Breast epithelium (tissue), 4 donors: ENCODE measurements around the gene PTPRM. TPM values are rescaled to one million over a fixed set of nuclear protein-coding genes. Genes with fewer than 3 reads are reported as not detected.

Source experiments
- DNase-seq, 2 donors: peaks; one replicate each; pipeline ENCODE4 v3.0.0-alpha.2; 2019; ENCODE audit warnings: low spot score in 2 of 2
- H3K27ac ChIP-seq, 2 donors: fragments of 200-600 bp; sonication (generic) in 1 of 2; one replicate each; pipeline ENCODE4 v1.5.1; 2016 to 2019; ENCODE audit warnings: mild to moderate bottlenecking in 1 of 2
- H3K27me3 ChIP-seq, 2 donors: fragments of 200-600 bp; sonication (generic) in 1 of 2; one replicate each; pipeline versions ENCODE4 v1.5.1 to v1.6.0; 2017 to 2019; ENCODE audit warnings: control low read depth in 1 of 2, mild to moderate bottlenecking in 1 of 2
- H3K36me3 ChIP-seq: fragments of 200-600 bp; one replicate; pipeline ENCODE4 v1.5.1; 2019
- H3K4me1 ChIP-seq, 2 donors: fragments of 200-600 bp; sonication (generic); one replicate each; pipeline ENCODE4 v1.5.1; 2016 to 2019; ENCODE audit warnings: control low read depth in 1 of 2
- H3K4me3 ChIP-seq, 3 donors: fragments of 200-600 bp; sonication (generic); 1 replicate in 2 of 3; 2 replicates in 1 of 3; pipeline ENCODE4 v1.5.1; 2016 to 2019; ENCODE audit warnings: mild to moderate bottlenecking in 3 of 3, moderate library complexity in 2 of 3
- H3K9me3 ChIP-seq, 2 donors: fragments of 200-600 bp; sonication (generic) in 1 of 2; one replicate each; pipeline ENCODE4 v1.5.1; 2016 to 2019; ENCODE audit warnings: control low read depth in 1 of 2
- POLR2A ChIP-seq: fragments of 450-650 bp; IDR thresholded peaks from one replicate; pipeline ENCODE4 v1.6.1; 2016; ENCODE audit warnings: antibody characterized with exemption, mild to moderate bottlenecking, moderate library complexity
- POLR2AphosphoS5 ChIP-seq, 3 donors: sonication (generic); formaldehyde crosslinking; IDR thresholded peaks; one replicate each; pipeline ENCODE4 v1.6.1; 2017; ENCODE audit warnings: antibody characterized with exemption in 3 of 3
- intact Hi-C: fragments of 100-400 bp; cut with DNase I; formaldehyde crosslinking; loops from one replicate; pipeline ENCODE4 v1.15.1; 2023; ENCODE audit warnings: low total_unique reads
- total RNA-seq, 3 donors: library from RNA; depleted of rRNA; stranded (reverse); fragments of >200 nt; gene quantifications; one replicate each; pipeline ENCODE4 v1.1.0, GENCODE V29; 2016
- TF ChIP-seq, protein P1 (sequence below), 3 donors: fragments of 450-650 bp; IDR thresholded peaks; one replicate each; pipeline ENCODE4 v1.5.1; 2016 to 2017; ENCODE audit warnings: antibody characterized with exemption in 3 of 3, mild to moderate bottlenecking in 3 of 3, moderate library complexity in 3 of 3

Gene PTPRM
- total RNA-seq, 3 donors from 2014 or later: 41.7 to 181 (median 140) TPM

- no peak overlapping the region for H3K4me3 ChIP-seq
- H3K27me3 ChIP-seq: no peaks in the 10 kb centered on the region
- intact Hi-C loops: no loop called here
- TF ChIP-seq POLR2A (no peak), POLR2AphosphoS5 (IDR thresholded peaks at IDR 0.05) (no peak)
- TF ChIP-seq, protein P1, sequence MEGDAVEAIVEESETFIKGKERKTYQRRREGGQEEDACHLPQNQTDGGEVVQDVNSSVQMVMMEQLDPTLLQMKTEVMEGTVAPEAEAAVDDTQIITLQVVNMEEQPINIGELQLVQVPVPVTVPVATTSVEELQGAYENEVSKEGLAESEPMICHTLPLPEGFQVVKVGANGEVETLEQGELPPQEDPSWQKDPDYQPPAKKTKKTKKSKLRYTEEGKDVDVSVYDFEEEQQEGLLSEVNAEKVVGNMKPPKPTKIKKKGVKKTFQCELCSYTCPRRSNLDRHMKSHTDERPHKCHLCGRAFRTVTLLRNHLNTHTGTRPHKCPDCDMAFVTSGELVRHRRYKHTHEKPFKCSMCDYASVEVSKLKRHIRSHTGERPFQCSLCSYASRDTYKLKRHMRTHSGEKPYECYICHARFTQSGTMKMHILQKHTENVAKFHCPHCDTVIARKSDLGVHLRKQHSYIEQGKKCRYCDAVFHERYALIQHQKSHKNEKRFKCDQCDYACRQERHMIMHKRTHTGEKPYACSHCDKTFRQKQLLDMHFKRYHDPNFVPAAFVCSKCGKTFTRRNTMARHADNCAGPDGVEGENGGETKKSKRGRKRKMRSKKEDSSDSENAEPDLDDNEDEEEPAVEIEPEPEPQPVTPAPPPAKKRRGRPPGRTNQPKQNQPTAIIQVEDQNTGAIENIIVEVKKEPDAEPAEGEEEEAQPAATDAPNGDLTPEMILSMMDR (IDR thresholded peaks at IDR 0.05): no peak
- no peaks in the 10 kb centered on the region for H3K9me3 ChIP-seq
- no peak for DNase-seq
- no peaks in the 10 kb centered on the region for H3K4me1 ChIP-seq
- H3K27ac ChIP-seq: no peak overlapping the region
- no peaks in the 10 kb centered on the region for H3K36me3 ChIP-seq
Measured at GRCh38 chr18:7676253-7676873, 109.2 kb downstream of the PTPRM start.

- no peaks in the 10 kb centered on the region for H3K27me3 ChIP-seq
- H3K9me3 ChIP-seq: no peaks in the 10 kb centered on the region
- H3K27ac ChIP-seq: no peak overlapping the region
- no peaks in the 10 kb centered on the region for H3K4me1 ChIP-seq
- intact Hi-C loops: no loop called here
- no peak overlapping the region for H3K4me3 ChIP-seq
- DNase-seq: no peak
- TF ChIP-seq POLR2AphosphoS5 (IDR thresholded peaks at IDR 0.05): no peak
- TF ChIP-seq POLR2A: no peak
- TF ChIP-seq, protein P1 (IDR thresholded peaks at IDR 0.05): no peak
- H3K36me3 ChIP-seq: no peaks in the 10 kb centered on the region
Measured at GRCh38 chr18:7677001-7677400, 109.9 kb downstream of the PTPRM start.

- no peak for DNase-seq
- TF ChIP-seq, protein P1 (IDR thresholded peaks at IDR 0.05): no peak
- TF ChIP-seq POLR2AphosphoS5 (IDR thresholded peaks at IDR 0.05) (no peak), POLR2A (no peak)
Measured at GRCh38 chr18:7677424-7677823, 110.3 kb downstream of the PTPRM start.

DNA sequence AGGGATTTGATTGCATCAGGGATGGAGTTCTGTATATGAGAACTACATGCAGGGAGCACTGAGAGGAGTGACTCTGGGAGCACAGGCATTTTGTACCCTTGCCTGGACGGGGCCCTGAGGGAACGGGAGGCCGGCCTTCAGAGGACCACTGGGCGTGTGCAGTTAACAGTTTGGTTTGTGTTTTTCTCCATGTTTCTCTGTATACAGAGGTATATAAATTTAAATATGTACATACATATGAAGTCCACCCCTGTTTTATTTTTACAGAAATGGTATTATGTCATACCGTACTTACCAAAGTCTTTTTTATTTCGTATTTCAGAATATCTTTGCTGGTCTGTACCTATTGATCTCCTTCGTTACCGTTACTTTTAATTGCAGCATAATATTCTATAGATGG lies 111.3 kb downstream of the PTPRM start:
- no peak overlapping the region for H3K4me3 ChIP-seq
- intact Hi-C loops: no loop called here
- TF ChIP-seq POLR2A: no peak
- TF ChIP-seq, protein P1 (IDR thresholded peaks at IDR 0.05): no peak
- no peak for TF ChIP-seq POLR2AphosphoS5 (IDR thresholded peaks at IDR 0.05)
- no peaks in the 10 kb centered on the region for H3K9me3 ChIP-seq
- DNase-seq: no peak
- no peak overlapping the region for H3K27ac ChIP-seq
- no peaks in the 10 kb centered on the region for H3K36me3 ChIP-seq
- H3K4me1 ChIP-seq: no peaks in the 10 kb centered on the region
- no peaks in the 10 kb centered on the region for H3K27me3 ChIP-seq

More at GRCh38 chr18:7677424-7677823, 110.3 kb downstream of the PTPRM start:
- intact Hi-C loops: no loop called here
- H3K4me1 ChIP-seq: no peaks in the 10 kb centered on the region
- no peak overlapping the region for H3K27ac ChIP-seq
- H3K36me3 ChIP-seq: no peaks in the 10 kb centered on the region
- no peaks in the 10 kb centered on the region for H3K27me3 ChIP-seq
- H3K4me3 ChIP-seq: no peak overlapping the region
- no peaks in the 10 kb centered on the region for H3K9me3 ChIP-seq

DNA sequence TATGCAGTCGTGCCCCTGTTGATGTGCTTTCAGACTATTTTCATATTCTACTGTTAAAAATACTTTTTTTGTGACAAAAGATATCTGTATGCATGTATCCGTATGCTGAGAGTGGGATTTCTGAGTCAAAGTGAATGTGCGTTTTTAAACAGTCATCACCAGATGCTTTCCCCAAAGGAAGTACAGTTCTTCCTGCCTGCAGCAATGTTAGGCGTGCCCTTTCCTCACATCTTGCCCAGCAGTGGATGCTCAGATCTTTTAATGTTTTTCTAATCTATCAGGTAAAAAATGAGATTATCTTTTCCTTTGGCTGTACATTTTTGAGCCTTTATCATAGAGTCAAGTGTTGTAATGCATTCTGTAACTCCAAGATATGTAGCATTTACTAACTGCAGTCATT lies 111.7 kb downstream of the PTPRM start:
- Histone ChIP-seq H3K9me3 (no peaks in the 10 kb centered on the region), H3K27me3 (no peaks in the 10 kb centered on the region), H3K36me3 (no peaks in the 10 kb centered on the region), H3K4me3 (no peak overlapping the region), H3K27ac (no peak overlapping the region), H3K4me1 (no peaks in the 10 kb centered on the region)
- no peak for DNase-seq
- TF ChIP-seq, protein P1 (IDR thresholded peaks at IDR 0.05): no peak
- TF ChIP-seq POLR2AphosphoS5 (IDR thresholded peaks at IDR 0.05) (no peak), POLR2A (no peak)
- intact Hi-C loops: no loop called here
